NCI-H69 (cell line): ENCODE data around the gene GLT8D2.

ENCODE experiments used
- DNase-seq: peaks from one replicate; lab custom pipeline; 2025; lab: John Stamatoyannopoulos, UW

GLT8D2 gene

DNA sequence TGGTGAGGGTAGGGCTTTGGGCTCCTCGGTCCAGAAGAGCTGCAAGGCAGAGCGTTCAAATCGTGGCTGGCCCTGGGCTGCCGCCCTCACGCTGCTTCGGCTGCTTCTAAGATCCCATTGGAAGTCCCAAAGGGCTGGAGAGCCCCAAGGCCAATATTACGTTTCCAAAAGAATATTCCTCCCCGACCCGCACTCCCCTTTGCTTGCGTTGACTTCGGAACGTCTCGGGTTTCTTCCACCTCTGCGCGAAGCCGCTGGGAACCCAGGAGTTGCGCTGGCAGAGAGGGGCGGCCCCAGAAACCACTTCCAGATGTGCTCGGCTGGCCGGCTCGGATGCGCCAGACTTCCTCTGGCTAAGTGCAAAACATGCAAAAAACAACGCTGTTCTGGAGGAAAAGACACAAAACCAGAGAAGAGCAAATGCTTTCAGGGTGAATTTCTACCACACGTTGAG, at the start of gene GLT8D2:
Gene GLT8D2 (minus strand): TSS at position 285 of the 454 bp plus-strand sequence. CDS start 30,539 bp downstream, outside the sequence.
- peak; percentile 84 for DNase-seq

- DNase-seq: no peak
Measured at GRCh38 chr12:104097954-104098353, 48.0 kb upstream of the GLT8D2 start.

DNA sequence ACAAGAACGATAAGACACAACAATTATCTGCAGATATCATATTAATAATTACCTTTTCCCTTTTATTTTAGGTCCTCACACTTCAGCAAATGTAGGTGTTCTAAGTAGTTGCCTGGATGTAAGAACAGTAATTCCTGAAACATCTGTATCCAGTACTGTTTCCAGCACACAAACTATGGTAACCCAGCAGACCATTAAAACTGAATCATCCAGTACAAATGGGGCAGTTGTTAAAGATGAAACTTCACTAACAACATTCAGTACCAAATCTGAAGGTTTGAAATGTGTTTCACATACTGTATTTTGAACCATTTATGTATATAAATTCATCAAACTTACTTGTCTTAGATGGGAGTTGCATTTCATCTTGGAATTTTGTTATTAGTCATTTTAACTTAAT, 45.3 kb upstream of the GLT8D2 start:
- no peak for DNase-seq

- no peak for DNase-seq
Measured at GRCh38 chr12:104094284-104094683, 44.3 kb upstream of the GLT8D2 start.

DNA sequence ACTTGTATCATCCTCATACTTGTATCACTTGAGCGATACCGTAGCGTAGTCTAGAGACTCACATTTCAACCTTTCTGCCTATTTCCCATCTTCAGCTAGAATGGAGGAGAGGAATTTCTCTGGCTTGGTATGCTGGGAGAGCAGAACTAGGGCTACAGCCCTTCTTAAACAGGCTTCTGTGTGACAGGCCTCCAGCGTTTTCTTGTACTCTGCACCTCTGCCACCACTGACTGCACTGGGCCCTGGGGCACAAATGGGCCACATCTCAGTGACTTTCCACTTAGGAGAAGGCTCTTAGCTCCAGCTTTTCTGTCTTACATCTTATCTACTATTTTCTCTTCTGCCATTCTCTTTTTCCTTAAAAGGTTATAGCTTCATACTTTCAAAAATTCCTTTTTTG, 41.1 kb upstream of the GLT8D2 start:
- no peak for DNase-seq

DNA sequence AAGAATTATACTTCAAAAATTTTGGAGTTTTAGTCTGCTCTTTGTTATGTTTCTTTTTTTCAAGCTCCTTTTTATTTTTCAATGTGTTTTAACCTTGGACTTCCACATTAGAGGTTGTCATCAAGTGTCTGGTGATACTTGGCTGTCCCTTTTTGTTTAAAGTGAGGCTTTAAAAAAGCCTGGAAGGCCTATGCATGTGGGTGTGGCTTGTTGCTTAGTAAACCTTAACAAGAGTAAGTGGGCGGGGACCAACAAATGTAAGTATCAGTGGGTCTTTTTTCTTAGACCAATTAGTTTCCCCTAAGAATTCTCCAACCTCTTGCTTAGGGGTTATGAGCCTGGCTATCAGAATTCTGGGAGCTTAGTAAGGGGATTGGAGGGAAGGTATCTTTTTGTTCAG, 40.7 kb upstream of the GLT8D2 start:
- DNase-seq: no peak

DNA sequence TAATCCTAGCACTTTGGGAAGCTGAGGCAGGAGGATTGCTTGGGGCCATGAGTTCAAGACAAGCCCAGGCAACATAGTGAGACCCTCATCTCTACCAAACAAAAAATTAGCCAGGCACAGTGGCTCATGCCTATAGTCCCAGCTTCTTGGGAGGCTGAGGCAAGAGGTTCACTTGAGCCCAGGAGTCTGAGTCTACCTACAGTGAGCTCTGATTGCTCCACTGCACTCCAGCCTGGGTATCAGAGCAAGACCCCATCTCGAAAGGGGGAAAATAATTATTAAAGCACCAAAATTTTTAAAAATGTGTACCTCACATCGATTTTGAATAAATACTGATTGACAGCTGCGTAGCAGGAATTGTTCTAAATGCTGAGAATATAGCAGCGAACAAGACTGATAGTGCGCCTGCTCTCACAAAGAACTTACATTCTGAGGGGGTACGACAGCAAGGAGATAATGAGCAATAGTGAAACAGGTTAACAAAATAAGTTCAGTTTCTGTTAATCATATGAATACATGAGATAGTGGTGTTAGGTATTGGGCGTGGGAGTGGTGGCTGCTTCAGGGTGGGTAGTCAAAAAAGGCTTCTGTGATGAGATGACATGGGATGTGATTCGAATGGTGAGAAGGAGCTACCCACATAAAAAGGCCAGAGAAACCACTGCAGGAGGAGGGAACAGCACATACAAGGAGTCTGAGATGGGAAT, 33.9 kb upstream of the GLT8D2 start:
- no peak for DNase-seq

DNA sequence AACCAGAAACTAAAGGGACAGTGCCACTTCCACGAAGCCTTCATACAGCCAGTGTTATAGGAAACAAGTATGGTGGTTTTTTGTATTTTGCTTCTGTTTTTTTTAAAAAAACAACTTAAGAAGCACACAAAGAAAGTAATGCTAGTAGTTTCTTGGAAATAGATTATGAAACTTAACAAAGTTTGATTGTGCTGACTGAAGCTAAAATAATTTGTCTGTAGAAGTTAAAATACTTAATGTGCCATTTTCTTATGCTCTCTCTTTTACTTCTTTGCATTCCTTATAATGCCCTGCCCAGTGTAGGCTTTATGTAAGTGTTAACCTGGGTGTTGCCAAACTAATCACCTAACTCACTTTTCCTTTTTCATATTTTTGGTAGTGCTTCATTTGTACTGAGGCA, 30.8 kb upstream of the GLT8D2 start:
- DNase-seq: no peak

GRCh38 chr12:104079024-104079423, 29.0 kb upstream of the GLT8D2 start:
- no peak for DNase-seq

DNA sequence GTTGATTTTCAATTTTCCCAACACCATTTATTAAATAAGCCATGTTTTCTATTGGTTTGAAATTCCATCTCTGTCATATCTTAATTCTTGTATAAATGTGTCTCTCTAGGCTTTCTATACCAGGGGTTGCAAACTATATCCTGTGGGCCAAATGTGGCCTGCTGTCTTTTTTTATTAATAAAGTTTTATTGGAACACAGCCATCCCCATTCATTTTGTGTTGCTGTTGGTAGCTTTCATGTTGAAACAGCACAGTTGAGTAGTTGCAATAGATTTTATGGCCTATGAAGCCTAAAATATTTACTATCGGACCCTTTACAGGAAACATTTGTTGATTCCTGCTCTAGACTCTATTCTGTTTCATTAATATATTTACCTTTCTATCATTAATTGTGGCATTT, 23.7 kb upstream of the GLT8D2 start:
- no peak for DNase-seq

- no peak for DNase-seq
Measured at GRCh38 chr12:104072099-104072498, 22.1 kb upstream of the GLT8D2 start.

GRCh38 chr12:104064842-104065427, 14.9 kb upstream of the GLT8D2 start:
- peak; percentile 68 for DNase-seq

- DNase-seq: peak; percentile 96
Measured at GRCh38 chr12:104064031-104064841, 14.2 kb upstream of the GLT8D2 start, which contains the start of gene HCFC2. Gene HCFC2 (plus strand): TSS chr12:104064531. CDS start chr12:104064561, 30 bp downstream.

DNA sequence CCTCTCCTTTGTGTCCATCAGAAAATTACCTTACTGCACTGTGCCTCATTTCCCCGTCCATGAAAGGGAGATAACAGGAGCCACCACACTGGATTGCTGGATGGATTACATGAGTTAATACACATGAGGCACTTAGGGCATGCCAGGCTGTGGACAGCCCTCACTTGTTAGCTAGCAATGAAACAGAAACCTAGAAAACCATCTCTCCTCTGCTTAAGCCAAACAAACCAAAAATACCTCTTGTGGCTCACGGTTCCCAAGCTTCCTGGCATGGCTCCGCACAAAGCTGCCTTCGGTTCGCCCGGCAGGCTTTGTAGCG, 13.7 kb upstream of the GLT8D2 start:
- peak; percentile 79 for DNase-seq

GRCh38 chr12:104060791-104061190, 10.8 kb upstream of the GLT8D2 start:
- no peak for DNase-seq

- no peak for DNase-seq
Measured at GRCh38 chr12:104059963-104060362, 10.0 kb upstream of the GLT8D2 start.

GRCh38 chr12:104058802-104059201, 8.8 kb upstream of the GLT8D2 start:
- no peak for DNase-seq

DNA sequence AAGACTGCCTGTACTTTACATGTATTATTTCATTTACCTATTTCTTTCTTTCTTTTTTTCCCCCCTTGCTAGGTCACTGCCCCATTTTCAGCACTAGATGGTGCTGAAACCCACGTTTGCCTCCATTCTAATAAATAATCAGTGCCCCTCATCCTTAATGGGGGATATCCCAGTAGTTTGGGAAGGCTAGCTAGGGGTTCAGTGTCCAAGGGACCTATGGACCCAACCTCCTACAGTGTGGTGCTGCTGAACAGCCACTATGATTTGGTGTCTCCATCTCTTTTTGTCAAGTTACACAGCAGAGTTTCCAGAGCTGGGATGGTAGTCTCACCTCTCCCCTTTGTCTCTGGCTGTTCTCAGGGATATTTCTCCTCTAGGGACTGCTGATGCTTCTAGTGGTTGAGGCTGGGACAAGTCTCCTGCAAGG, 7.8 kb upstream of the GLT8D2 start:
- DNase-seq: peak; percentile 72

GRCh38 chr12:104056419-104056972, 6.5 kb upstream of the GLT8D2 start:
- peak; percentile 93 for DNase-seq

- peak; percentile 99 for DNase-seq
Measured at GRCh38 chr12:104055686-104056388, 5.8 kb upstream of the GLT8D2 start.

DNA sequence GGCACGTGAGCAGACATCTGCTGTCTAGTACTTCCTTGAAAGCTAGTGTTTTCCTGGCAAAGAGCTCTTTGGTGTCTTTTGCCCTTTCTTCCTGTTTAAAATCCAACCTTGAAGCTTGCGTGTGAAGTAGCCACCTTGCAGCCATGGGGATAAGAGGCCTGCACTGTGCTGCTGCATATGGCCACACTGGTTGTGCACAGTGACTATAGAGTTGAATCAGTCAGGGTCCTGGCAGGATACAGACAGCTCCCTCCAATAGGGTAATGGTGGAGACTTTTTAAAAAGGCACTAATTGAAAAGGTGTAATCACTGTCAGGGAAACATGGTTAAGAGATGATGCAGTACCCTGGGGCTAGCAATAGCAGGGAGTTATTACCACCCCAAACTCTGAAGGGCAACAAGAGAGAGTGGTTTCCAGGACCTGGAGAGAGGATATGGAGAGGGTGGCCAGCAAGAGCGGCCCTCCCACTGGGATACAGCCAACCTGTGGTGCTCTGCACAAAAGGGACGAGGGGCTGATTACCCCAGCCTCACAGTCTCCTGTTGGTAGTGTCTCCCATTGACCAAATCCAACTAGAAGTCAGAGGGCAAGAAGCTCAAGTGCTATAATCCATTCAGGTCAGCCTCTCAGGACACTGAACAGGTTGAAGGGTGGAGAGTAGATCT, 4.8 kb upstream of the GLT8D2 start:
- DNase-seq: peak; percentile 91
